Kidney epithelial cell (primary cell): ENCODE data around the gene PXK. TPM values are rescaled to one million over a fixed set of nuclear protein-coding genes. Genes with fewer than 3 reads are reported as not detected.

Experiments
- DNase-seq: peaks from one replicate; pipeline ENCODE4 v3.0.0-alpha.2; 2010; ENCODE audit warnings: low read depth
- H3K27me3 ChIP-seq: 2 replicates; pipeline ENCODE4 v1.6.0; 2011; ENCODE audit warnings: low read length; ENCODE audit not compliant: control insufficient read depth, insufficient read depth
- H3K36me3 ChIP-seq: 2 replicates; pipeline ENCODE4 v1.5.1; 2011; ENCODE audit warnings: low read length; ENCODE audit not compliant: control insufficient read depth, insufficient read depth
- H3K4me3 ChIP-seq: 2 replicates; pipeline ENCODE4 v1.5.1; 2011; ENCODE audit warnings: low read depth, mild to moderate bottlenecking, control low read depth, low read length
- total RNA-seq: library from RNA; depleted of rRNA; stranded (reverse); fragments of >200 nt; gene quantifications from 2 replicates; pipeline ENCODE4 v1.2.3, GENCODE V29; 2015
- TF ChIP-seq, protein P1 (sequence below): IDR thresholded peaks from 2 replicates; pipeline ENCODE4 v1.5.1; 2011; ENCODE audit warnings: mild to moderate bottlenecking, moderate library complexity, low read length, control low read depth, inconsistent platforms; ENCODE audit not compliant: insufficient read depth, poor library complexity, severe bottlenecking

PXK gene
- total RNA-seq, 1 donor from 2014 or later = 13.2 TPM

- Histone ChIP-seq H3K27me3 (no peaks in the 10 kb centered on the region), H3K4me3 (no peak overlapping the region), H3K36me3 (no peaks in the 10 kb centered on the region)
- no peak for DNase-seq
- TF ChIP-seq, protein P1, sequence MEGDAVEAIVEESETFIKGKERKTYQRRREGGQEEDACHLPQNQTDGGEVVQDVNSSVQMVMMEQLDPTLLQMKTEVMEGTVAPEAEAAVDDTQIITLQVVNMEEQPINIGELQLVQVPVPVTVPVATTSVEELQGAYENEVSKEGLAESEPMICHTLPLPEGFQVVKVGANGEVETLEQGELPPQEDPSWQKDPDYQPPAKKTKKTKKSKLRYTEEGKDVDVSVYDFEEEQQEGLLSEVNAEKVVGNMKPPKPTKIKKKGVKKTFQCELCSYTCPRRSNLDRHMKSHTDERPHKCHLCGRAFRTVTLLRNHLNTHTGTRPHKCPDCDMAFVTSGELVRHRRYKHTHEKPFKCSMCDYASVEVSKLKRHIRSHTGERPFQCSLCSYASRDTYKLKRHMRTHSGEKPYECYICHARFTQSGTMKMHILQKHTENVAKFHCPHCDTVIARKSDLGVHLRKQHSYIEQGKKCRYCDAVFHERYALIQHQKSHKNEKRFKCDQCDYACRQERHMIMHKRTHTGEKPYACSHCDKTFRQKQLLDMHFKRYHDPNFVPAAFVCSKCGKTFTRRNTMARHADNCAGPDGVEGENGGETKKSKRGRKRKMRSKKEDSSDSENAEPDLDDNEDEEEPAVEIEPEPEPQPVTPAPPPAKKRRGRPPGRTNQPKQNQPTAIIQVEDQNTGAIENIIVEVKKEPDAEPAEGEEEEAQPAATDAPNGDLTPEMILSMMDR = no peak
Observed at GRCh38 chr3:58473275-58473674, 140.6 kb downstream of the PXK start.

GRCh38 chr3:58474348-58474911, 141.7 kb downstream of the PXK start:
- DNase-seq = no peak
- Histone ChIP-seq H3K4me3 (no peak overlapping the region), H3K36me3 (no peaks in the 10 kb centered on the region), H3K27me3 (no peaks in the 10 kb centered on the region)
- TF ChIP-seq, protein P1 = no peak

- Histone ChIP-seq H3K27me3 (no peaks in the 10 kb centered on the region), H3K4me3 (no peak overlapping the region), H3K36me3 (no peaks in the 10 kb centered on the region)
- TF ChIP-seq, protein P1 = no peak
- DNase-seq = no peak
Observed at GRCh38 chr3:58474967-58475578, 142.4 kb downstream of the PXK start.

Other genes starting within 250 kb of the PXK start
- gene DNASE1L3, start 121.9 kb upstream of the PXK start, total RNA-seq = not detected in 2 replicates
- gene ABHD6, start 95.1 kb upstream of the PXK start, total RNA-seq = 7.7 and 7.9 TPM in 2 replicates
- 11.4 and 15.1 TPM in 2 replicates for gene RPP14, start 26.6 kb upstream of the PXK start, total RNA-seq
- 5.3 and 8.9 TPM in 2 replicates for gene HTD2, start 26.4 kb upstream of the PXK start, total RNA-seq
- gene PDHB, start 100.9 kb downstream of the PXK start, total RNA-seq = 58.2 and 62.8 TPM in 2 replicates
- gene KCTD6, start 159.2 kb downstream of the PXK start, total RNA-seq = 6.5 and 7.6 TPM in 2 replicates
- 0.38 and 0.41 TPM in 2 replicates for gene ACOX2, start 204.3 kb downstream of the PXK start, total RNA-seq
- gene FAM107A, start 244.5 kb downstream of the PXK start, total RNA-seq = 0.63 TPM in 1 of 2 replicates, not detected in the other